NCI-H748 (cell line): ENCODE results near the gene CHPT1.
A peak's percentile ranks its signal among the peaks of the same experiment; 100 is the strongest.
"Not testable (repeated sequence)": the region's sequence is repeated elsewhere in the genome, so short reads cannot be mapped to it uniquely, and the experiment has no call there.

ENCODE experiments used
- DNase-seq: peaks from one replicate; lab custom pipeline; 2025; ENCODE audit not compliant: unreplicated experiment; lab: John Stamatoyannopoulos, UW

CHPT1 gene

GRCh38 chr12:101681627-101682026, 15.8 kb upstream of the CHPT1 start:
- DNase-seq, result not testable (repeated sequence)

GRCh38 chr12:101685092-101685491, 12.3 kb upstream of the CHPT1 start:
- DNase-seq, result no peak

- no peak for DNase-seq
These were observed 11.3 kb upstream of the CHPT1 start for GRCh38 chr12:101686176-101686575.

GRCh38 chr12:101690544-101691098, 6.8 kb upstream of the CHPT1 start:
- DNase-seq, result no peak

- DNase-seq, result no peak
These were observed 5.8 kb upstream of the CHPT1 start for GRCh38 chr12:101691503-101692096.

- no peak for DNase-seq
These were observed 3.1 kb upstream of the CHPT1 start for GRCh38 chr12:101694297-101694848.

- DNase-seq, result no peak
These were observed 2.5 kb upstream of the CHPT1 start for GRCh38 chr12:101694986-101695385.

- DNase-seq, result no peak
These were observed 1.7 kb upstream of the CHPT1 start for GRCh38 chr12:101695706-101696105.

GRCh38 chr12:101696251-101697196, 916 bp upstream of the CHPT1 start:
- peak; percentile 19 for DNase-seq

GRCh38 chr12:101697930-101698799, 725 bp downstream of the CHPT1 start:
- DNase-seq, result peak; percentile 26

GRCh38 chr12:101698800-101699347, 1.4 kb downstream of the CHPT1 start:
- DNase-seq, result no peak

- DNase-seq, result no peak
These were observed 2.9 kb downstream of the CHPT1 start for GRCh38 chr12:101700299-101700820.

GRCh38 chr12:101703487-101703886, 6.0 kb downstream of the CHPT1 start:
- DNase-seq, result no peak

- DNase-seq, result no peak
These were observed 9.0 kb downstream of the CHPT1 start for GRCh38 chr12:101706403-101706802.

GRCh38 chr12:101707131-101707782, 9.8 kb downstream of the CHPT1 start:
- no peak for DNase-seq

- DNase-seq, result no peak
These were observed 12.8 kb downstream of the CHPT1 start for GRCh38 chr12:101710288-101710687.

- no peak for DNase-seq
These were observed 15.7 kb downstream of the CHPT1 start for GRCh38 chr12:101713059-101713682.

GRCh38 chr12:101713930-101714329, 16.5 kb downstream of the CHPT1 start:
- DNase-seq, result no peak

- DNase-seq, result no peak
These were observed 17.5 kb downstream of the CHPT1 start for GRCh38 chr12:101714877-101715444.
